KG1 (cell line): ENCODE measurements around the gene ZNHIT3.
"Not testable (repeated sequence)": the region's sequence is repeated elsewhere in the genome, so short reads cannot be mapped to it uniquely, and the experiment has no call there.

Source experiments
- DNase-seq: peaks from one replicate; lab custom pipeline; 2025; lab: John Stamatoyannopoulos, UW

The ZNHIT3 gene

GRCh38 chr17:36484021-36484420 is 2.5 kb upstream of the ZNHIT3 start:
- DNase-seq, result not testable (repeated sequence)

- DNase-seq, result no peak
Measured at GRCh38 chr17:36485027-36485426, 1.5 kb upstream of the ZNHIT3 start.

GRCh38 chr17:36485805-36486203 is 677 bp upstream of the ZNHIT3 start:
- DNase-seq, result no peak

- no peak for DNase-seq
Measured at GRCh38 chr17:36493956-36494355, 7.5 kb downstream of the ZNHIT3 start.

GRCh38 chr17:36494674-36495073 is 8.2 kb downstream of the ZNHIT3 start:
- no peak for DNase-seq

- DNase-seq, result no peak
Measured at GRCh38 chr17:36495076-36495578, 8.6 kb downstream of the ZNHIT3 start.

GRCh38 chr17:36496018-36496789 is 9.7 kb downstream of the ZNHIT3 start:
- DNase-seq, result no peak

- no peak for DNase-seq
Measured at GRCh38 chr17:36498155-36498554, 11.7 kb downstream of the ZNHIT3 start.

- DNase-seq, result no peak
Measured at GRCh38 chr17:36498560-36499300, 12.2 kb downstream of the ZNHIT3 start.

- DNase-seq, result no peak
Measured at GRCh38 chr17:36500745-36501225, 14.3 kb downstream of the ZNHIT3 start.

- DNase-seq, result no peak
Measured at GRCh38 chr17:36501351-36501750, 14.9 kb downstream of the ZNHIT3 start.

- no peak for DNase-seq
Measured at GRCh38 chr17:36501963-36502362, 15.5 kb downstream of the ZNHIT3 start.

GRCh38 chr17:36503456-36504155 is 17.1 kb downstream of the ZNHIT3 start:
- DNase-seq, result no peak

- no peak for DNase-seq
Measured at GRCh38 chr17:36504156-36504545, 17.7 kb downstream of the ZNHIT3 start.

GRCh38 chr17:36505171-36505570 is 18.7 kb downstream of the ZNHIT3 start:
- no peak for DNase-seq

- no peak for DNase-seq
Measured at GRCh38 chr17:36506249-36506826, 19.9 kb downstream of the ZNHIT3 start.

- DNase-seq, result no peak
Measured at GRCh38 chr17:36506831-36507230, 20.4 kb downstream of the ZNHIT3 start.

- no peak for DNase-seq
Measured at GRCh38 chr17:36507266-36507665, 20.8 kb downstream of the ZNHIT3 start.

GRCh38 chr17:36508439-36508838 is 22.0 kb downstream of the ZNHIT3 start:
- not testable (repeated sequence) for DNase-seq

GRCh38 chr17:36509272-36509985 is 22.9 kb downstream of the ZNHIT3 start:
- DNase-seq, result no peak

GRCh38 chr17:36510636-36511035 is 24.2 kb downstream of the ZNHIT3 start:
- no peak for DNase-seq
